ENCODE data around the gene STON2.
A peak's percentile ranks its signal among the peaks of the same experiment; 100 is the strongest.
"Not testable (repeated sequence)": the region's sequence is repeated elsewhere in the genome, so short reads cannot be mapped to it uniquely, and the experiment has no call there.

STON2 gene

GRCh38 chr14:81260732-81261131 lies 139.4 kb downstream of the STON2 start:
- DNase-seq, result no peak

DNA sequence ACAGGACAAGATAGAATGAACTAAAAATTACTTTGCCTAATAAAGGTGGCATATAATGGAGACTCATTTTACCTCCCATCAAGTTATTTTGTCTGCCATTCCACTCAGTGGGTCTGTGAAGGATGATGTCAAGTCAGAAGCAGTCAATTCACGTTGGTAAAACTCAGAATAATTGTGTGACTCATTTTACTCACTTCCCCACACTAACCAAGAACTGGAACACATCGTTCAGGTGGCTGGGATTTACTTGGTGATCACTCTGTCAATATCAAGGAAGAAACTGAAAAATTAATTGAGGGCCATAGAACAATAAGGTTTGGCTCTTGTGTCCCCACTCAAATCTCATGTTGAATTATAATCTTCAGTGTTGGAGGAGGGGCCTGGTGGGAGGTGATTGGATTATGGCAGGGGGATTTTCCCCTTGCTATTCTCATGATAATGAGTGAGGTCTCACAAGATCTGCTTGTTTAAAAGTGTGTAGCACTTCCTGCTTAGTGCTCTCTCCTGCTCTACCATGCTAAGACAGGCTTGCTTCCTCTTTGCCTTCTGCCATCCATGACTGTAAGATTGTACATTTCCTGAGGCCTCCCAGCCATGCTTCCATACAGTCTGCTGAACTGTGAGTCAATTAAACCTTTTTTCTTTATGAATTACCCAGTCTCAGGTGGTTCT lies 143.7 kb downstream of the STON2 start:
- DNase-seq, result no peak

- no peak for DNase-seq
Measured at GRCh38 chr14:81252278-81252677, 147.8 kb downstream of the STON2 start.

DNA sequence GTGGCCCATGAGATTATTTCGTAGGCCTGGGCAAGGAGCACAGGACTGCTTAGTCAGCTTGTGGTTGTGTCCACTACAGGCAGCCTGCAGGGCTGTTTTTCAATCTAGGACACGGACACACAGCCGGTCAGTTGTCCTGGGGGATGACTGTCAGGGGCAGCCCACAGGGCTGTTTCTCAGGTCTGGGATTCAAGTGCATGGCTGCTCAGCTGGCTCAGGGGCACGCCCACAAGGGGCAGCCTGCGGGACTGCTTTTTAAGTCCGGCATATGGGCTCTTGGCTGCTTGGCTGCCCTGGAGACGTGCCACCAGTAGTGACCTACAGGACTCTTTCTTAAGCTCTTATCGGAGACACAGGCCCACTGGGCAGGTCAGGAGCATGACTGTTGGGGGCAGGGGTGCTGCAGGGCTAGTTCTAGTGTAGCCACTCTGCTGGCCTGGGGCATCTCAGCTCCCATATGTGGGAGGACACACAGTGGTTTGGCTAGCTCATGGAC lies 152.8 kb downstream of the STON2 start:
- no peak for DNase-seq

DNA sequence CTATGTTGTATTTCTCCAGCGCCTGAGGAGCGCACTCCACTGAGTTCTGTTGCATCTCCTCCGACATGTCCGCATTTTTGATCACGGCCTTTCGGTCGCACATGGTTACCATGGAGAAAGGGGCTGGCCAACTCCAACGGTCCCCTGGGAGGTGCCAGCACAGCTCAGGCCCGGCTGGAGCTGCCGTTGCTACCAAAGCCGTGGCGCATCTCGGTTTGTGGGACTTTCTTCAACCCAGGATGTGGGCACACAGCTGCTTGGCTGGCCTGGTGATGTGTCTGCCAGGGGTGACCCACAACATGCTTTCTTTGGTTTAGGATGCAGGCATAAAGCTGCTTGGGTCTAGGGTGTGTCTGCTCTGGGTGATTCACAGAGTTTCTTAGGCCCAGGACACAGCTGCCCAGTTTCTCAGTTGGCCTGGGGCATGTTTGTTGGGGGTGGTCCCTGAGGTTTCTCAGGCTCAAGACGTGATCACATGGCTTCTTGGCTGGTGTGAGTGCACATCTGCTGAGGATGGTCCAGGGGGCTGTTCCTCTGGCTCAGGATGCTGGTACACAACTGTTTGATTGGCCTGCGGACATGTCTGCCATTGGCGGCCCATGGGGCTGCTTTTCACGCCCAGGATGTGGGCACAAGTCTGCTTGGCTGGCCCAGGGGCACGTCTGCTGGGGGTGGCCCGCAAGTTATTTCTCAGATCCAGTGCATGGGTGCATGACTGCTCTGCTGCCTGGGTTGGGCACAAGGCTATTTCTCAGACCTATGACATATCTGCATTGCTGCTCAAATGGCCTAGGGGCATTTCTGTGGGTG lies 153.5 kb downstream of the STON2 start:
- no peak for DNase-seq

- no peak for DNase-seq
Measured at GRCh38 chr14:81245771-81246170, 154.4 kb downstream of the STON2 start.

DNA sequence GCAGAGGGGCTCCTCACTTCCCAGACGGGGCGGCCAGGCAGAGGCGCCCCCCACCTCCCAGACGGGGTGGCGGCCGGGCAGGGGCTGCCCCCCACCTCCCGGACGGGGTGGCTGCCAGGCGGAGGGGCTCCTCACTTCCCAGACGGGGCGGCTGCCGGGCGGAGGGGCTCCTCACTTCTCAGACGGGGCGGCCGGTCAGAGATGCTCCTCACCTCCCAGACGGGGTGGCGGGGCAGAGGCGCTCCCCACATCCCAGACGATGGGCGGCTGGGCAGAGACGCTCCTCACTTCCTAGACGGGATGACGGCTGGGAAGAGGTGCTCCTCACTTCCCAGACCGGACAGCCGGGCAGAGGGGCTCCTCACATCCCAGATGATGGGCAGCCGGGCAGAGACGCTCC lies 155.7 kb downstream of the STON2 start:
- not testable (repeated sequence) for DNase-seq

- DNase-seq, result no peak
Measured at GRCh38 chr14:81243499-81243898, 156.6 kb downstream of the STON2 start.

GRCh38 chr14:81236849-81237248 lies 163.3 kb downstream of the STON2 start:
- not testable (repeated sequence) for DNase-seq

- DNase-seq, result no peak
Measured at GRCh38 chr14:81236138-81236537, 164.0 kb downstream of the STON2 start.

- DNase-seq, result no peak
Measured at GRCh38 chr14:81235096-81235495, 165.0 kb downstream of the STON2 start.

DNA sequence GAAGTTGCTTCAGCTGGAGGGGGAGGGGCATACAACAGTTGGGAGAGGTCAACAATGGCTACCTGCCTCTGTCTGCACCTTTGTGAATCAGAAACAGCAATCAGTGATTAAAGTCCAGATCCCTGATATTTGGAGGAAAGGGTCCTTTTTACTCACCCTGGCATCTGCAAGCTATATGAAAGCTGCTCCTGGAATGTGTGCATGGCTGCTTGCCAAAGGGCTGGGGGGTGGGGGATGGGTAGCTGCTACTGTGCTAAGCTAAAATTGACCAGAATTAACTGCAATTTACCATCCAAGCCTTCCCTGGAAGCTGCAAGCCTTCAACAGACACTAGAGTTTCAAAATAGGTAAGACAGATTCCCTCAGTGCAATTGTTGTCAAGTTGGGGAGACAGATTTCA lies 165.8 kb downstream of the STON2 start:
- DNase-seq, result no peak

DNA sequence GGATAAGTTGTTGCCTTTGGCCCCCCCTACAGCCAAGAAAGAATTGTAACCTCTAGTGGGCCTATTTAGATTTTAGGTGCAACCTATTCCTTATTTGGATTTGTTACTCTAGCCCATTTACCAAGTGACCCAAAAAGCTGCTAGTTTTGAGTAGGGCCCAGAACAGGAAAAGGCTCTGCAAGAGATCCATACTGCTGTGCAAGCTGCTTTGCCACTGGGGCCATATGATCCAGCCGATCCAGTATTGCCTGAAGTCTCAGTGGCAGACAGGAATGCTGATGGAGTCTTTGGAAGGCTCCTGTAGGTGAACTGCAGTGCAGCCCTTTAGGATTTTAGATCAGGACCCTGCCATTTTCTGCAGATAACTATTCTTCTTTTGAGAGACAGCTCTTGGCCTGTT lies 166.5 kb downstream of the STON2 start:
- no peak for DNase-seq

DNA sequence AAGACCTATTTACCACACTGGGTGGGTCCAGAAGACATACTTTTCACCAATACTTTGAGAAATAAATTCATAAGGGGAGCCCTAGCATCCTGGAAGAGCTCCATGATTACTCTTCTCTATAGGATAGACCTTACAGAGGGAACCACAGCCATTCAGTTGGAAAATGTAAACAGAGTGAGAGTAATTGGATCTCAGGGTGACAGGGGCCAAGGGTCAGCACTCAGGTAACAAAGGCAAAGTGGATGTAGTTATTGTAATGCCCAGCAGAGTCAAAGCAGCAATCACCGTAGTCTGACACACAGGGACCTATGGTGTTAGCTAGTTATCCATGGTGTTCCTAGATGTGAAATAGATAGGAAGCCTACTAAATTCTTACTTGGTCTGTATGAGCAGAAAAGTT lies 168.6 kb downstream of the STON2 start:
- DNase-seq, result no peak

- no peak for DNase-seq
Measured at GRCh38 chr14:81224222-81224621, 175.9 kb downstream of the STON2 start.

GRCh38 chr14:81223788-81224187 lies 176.3 kb downstream of the STON2 start:
- DNase-seq, result not testable (repeated sequence)

GRCh38 chr14:81222691-81223090 lies 177.4 kb downstream of the STON2 start:
- DNase-seq, result no peak

- DNase-seq, result no peak
Measured at GRCh38 chr14:81222126-81222525, 178.0 kb downstream of the STON2 start.

DNA sequence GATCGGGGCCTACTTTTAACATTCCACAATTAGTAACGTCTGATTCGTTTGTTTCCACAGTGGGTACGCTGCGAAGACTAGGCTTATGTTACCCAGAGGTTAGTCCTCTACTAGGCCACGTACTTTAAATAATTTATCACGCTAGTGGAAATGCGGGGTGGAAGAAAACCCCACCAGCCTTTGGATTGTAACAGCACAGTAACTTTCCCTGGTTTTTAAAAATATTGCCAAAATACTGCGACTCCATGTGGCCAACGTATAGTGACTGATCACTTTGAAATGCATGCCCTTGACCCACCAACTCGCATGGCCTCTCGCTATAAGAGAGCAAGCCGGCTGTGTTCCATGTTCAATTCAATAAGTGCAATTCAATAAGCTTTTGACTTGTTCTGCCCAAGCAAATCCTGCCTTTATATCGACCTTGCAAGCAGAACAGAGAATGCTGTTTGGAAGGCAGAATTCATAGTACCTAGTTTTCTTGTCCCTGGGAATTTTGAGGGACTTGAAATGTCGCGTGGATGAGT lies 178.5 kb downstream of the STON2 start:
- no peak for DNase-seq

GRCh38 chr14:81220830-81221578 lies 179.1 kb downstream of the STON2 start, which contains the start of gene GTF2A1:
Gene GTF2A1 (minus strand): TSS chr14:81220959. CDS start chr14:81220518, 441 bp downstream.
- DNase-seq, result peak; percentile 87

GRCh38 chr14:81220580-81220829 lies 179.6 kb downstream of the STON2 start:
- no peak for DNase-seq

DNA sequence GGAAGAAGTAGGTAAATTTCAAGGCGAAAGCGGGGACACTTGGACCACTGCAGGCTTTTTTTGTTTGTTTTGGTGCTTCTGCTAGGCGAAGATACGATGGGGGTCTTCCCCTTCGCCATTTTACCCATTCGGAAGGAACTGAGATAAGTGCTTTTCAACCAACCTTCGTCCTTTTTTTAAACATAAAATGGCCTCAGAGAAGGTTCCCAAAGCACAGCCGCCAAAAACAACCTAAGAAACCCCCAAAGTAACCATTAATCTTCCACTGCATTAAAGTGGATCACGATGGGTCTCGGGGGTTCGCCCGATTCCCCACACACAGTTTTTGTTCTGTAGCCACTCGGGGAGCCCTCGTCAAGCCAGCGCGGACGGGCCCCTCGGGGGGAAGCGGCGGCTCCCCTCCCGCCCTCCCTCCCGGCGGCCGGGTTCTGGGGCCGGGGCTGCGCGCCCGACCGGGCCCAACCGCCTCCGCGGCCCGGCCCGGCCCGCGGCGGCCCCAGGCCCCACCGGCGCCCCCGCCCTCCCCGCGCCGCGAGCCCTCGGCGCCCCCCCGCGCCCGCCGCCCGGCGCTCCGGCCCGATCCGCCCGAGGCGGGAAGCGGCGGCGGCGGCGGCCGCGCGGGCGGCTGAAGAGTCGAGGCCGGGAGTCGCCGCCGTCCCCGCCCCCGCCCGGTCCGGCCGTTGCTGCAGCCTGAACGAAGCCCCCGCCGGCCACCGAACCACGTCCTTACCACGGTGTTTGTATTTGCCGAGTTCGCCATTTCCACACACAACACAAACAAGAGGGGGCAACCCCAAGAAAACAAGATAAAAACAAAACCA lies 180.2 kb downstream of the STON2 start:
- peak; percentile 10 for DNase-seq
